T-helper 2 cell treated with Interferon-gamma antibody and Interleukin-4, amounts not matched to agents 100 ng/mL and 5 ng/mL, for 36 hours (primary cell): ENCODE results near the gene TRIM65. TPM values are rescaled to one million over a fixed set of nuclear protein-coding genes. Genes with fewer than 3 reads are reported as not detected.
"Not testable (repeated sequence)": the region's sequence is repeated elsewhere in the genome, so short reads cannot be mapped to it uniquely, and the experiment has no call there.

ENCODE experiments used
- intact Hi-C: fragments of 100-400 bp; cut with micrococcal nuclease; formaldehyde crosslinking; loops from one replicate; pipeline ENCODE4 v1.15.1; 2023
- total RNA-seq: library from RNA; stranded (reverse); gene quantifications from 2 replicates; pipeline ENCODE4 v1.2.3, GENCODE V29; 2022

The TRIM65 gene
- total RNA-seq, 1 donor from 2014 or later: 38.3 TPM

DNA sequence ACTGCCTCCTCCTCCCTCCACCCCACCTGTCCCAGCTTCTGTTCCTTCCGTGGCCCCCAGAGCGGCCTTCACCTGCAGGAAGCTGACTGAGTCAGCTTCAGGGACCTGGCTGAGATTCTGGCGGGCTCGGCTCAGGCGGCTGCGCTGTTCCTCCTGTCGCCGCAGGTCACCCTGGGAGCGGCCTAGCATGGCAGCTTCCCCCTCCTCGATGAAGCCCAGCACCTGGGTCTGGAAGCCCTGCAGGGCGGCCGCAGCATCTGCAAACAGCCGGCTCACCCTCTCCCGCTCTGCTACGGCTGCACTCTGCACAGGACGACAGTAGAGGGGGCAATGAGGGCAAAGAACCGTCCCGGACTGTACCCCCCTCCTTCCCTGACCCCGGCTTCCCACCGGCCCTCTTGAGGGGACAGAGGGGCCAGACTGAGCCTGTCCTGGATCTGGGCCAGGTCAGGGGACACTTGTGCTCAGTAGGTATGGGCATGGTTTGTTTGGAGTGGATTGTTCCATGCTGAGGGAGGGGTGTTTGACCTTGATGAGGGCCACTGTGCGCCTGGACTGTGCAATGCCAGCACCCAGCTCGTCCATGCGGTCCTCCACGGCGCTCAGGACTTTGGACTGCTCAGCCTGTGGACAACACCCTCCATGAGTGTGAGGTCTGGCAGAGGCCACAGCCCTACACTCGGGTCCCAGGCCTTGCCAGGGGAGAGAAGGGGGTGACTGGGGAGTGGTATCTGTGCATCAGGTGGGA is 20.4 kb downstream of the TRIM65 start:
- intact Hi-C loops: loop anchor here (2.0 kb wide), 1 partner anchor 22 kb away; the partner anchor contains the start of gene WBP2

- intact Hi-C loops: loop anchor here (2.0 kb wide), 1 partner anchor 21 kb away; the partner anchor contains the start of gene WBP2
Observed at GRCh38 chr17:75875940-75876189, 20.9 kb downstream of the TRIM65 start.

DNA sequence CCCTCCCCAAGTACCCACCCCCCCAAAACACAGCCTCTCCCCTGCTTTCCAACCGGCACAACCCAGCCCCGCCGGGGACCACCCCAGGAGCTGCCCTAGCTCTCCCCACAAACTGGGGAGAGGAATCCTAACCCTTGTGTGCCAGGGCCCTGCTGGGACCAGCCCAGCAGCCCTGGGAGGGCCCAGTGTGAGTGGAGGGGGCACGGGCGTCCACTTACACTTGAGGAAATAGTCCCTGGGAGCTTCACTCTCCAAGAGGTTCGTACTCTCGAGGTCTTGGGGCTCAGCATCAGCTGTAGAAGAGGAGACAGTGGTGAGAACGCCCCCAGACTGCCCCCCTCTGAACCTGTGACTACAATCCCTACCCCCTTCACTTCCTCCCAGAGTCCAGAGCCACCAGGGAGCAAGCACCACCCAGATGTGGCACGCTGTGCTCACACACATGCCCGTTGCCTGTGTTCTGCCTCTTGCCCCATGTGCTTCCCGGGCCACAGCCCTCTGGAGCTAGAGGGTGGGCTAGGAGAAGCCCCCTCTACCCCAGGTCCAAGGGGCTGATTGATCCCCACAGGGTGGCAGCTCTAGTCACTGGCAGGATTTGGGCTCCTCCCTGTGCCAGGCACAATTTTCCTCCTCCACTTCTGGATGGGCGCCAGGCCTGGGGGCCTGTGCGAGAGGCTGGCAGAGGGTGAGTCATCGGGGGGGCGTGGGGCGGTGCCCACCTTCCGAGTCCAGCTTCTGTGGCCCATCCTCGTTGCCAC is 21.4 kb downstream of the TRIM65 start:
- intact Hi-C loops: no loop called here

DNA sequence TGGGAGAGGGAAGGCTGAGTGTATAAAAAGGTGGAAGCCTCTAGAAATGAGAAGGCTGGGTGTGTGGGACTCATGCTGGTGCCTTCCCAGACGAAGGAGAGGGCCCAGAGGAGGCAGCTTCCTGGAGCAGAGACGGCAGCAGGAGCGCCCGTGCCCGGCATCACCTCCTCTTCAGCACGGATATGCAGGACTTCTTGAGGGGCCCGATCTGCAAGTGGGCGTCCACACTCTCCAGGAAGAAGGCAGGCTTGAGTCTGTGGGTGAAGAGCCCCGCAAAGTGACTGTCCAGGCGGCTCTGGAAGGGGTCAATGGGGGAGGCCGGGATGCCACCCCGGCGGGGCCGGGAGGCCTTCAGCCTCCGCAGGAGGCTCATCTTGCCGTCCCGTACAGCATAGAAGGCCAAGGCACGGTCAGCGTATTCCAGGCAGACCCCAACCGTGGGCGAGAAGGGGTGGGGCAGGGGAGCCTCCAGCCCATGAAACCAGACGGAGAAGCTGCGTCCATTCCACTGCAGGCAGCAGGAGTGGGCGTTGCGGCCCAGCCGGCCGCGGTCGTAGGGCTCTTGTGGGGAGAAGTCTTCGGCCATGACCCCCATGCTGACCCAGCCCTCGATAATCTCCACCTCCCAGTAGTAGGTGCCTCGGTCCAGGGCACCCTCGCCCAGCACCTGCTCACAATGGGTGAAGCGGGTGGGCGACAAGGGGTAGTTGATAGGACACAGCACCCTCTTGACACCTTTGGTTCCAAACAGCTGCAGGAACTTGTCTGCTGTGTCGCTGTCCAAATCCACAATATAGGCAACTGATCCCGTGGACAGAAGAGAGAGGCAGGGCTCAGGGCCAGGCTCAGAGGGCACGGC is 22.2 kb downstream of the TRIM65 start:
- intact Hi-C loops: no loop called here

DNA sequence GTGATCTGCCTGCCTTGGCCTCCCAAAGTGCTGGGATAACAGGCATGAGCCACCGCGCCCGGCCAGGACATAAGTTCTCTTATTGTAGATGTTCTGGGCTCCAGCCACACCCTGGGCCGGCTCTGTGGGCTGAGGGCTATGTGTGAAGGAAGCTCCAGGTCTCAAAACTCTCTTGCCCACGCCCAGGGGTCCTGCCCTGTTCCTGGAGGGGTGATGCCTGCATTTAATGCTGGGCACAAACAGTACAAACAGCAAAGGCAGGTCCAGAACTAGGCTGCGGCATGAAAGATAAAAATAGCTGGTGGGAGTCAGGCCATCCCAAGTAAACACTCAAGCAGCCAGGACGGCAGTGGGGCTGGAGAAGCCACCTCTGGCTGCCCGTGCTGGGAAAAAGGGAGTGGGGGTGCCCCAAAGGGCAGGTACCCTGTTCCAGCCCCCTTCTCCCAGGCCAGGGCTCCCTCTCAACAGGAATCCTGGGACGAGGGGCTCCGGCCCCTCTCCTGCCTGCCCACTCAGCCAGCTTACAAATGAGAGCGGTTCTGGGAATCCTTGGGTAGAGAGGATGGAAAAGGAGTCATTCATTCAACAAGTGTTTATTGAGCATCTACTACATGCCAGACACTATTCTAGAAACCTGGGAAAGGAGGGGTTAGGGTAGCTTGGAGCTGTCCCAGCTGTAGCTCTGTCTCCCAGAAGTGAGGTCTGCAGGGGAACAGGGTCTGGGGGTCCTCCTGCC is 23.0 kb downstream of the TRIM65 start:
- intact Hi-C loops: no loop called here

- intact Hi-C loops: no loop called here
Observed at GRCh38 chr17:75872434-75873351, 24.1 kb downstream of the TRIM65 start.

- intact Hi-C loops: not testable (repeated sequence)
Observed at GRCh38 chr17:75870228-75870627, 26.5 kb downstream of the TRIM65 start.

GRCh38 chr17:75869282-75870141 is 27.2 kb downstream of the TRIM65 start:
- intact Hi-C loops: no loop called here

GRCh38 chr17:75868730-75869281 is 27.9 kb downstream of the TRIM65 start:
- intact Hi-C loops: not testable (repeated sequence)

DNA sequence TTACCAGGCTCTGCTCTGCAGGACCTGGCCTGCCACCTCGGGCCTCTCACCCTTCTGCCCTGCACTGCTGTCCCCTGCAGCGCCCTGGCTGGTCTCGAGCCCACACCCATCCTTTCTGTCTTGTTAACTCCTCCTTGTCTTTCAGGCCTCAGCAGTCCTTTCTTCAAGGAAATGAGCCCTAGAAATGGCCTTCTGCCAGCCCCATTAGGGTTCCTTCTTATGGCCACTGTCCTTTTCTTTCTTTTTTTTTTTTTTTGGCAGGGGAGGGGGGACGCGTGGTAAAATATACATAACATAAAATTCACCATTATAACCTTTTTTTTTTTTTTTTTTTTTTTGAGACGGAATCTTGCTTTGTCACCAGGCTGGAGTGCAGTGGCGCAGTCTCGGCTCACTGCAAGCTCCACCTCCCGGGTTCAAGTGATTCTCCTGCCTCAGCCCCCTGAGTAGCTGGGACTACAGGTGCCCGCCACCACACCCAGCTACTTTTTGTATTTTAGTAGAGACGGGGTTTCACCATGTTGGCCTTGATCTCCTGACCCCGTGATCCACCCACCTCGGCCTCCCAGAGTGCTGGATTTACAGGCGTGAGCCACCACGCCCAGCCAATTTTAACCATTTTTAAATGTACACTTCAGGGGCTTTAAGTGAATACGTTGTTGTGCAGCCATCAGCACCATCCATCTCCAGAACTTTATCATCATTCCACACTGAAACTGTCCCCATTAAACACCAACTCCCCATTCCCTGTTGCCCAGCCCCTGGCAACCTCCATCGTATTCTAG is 31.2 kb downstream of the TRIM65 start:
- intact Hi-C loops: not testable (repeated sequence)

DNA sequence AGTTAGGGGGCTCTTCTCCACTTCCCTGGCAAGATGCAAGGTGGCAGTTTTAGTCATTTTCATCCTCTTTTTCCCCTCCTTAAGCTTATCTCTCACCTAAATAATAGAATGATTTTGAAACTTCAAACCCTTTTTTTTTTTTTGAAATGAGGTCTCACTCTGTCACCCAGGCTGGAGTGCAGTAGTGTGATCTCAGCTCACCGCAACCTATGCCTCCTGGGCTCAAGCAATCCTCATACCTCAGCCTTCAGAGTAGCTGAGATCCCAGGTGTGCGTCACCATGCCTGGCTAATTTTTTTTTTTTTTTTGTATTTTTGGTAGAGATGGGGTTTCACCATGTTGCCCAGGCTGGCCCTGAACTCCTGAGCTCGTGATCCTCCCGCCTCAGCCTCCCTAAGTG is 31.9 kb downstream of the TRIM65 start:
- intact Hi-C loops: not testable (repeated sequence)

DNA sequence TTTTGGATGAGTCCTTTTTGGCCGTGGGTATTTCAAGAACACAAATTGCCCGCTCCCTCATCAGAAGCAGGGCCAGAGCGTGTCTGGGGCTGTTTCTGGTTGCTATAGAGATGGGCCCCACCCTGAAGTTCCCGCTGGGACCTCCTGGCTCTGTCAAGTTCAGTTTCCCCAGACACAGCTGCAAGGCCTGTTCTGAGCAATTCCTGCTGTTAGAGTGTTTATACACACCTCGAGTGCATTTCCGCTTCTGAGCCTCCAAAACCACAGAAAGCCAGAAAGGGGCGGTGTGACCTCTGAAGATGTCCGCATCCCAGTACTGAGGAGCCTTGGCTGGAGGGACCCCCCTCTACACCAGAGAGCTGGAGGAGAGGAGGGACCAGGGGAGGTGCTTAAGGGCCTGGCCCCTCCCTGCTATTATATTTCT is 32.3 kb downstream of the TRIM65 start:
- intact Hi-C loops: no loop called here

DNA sequence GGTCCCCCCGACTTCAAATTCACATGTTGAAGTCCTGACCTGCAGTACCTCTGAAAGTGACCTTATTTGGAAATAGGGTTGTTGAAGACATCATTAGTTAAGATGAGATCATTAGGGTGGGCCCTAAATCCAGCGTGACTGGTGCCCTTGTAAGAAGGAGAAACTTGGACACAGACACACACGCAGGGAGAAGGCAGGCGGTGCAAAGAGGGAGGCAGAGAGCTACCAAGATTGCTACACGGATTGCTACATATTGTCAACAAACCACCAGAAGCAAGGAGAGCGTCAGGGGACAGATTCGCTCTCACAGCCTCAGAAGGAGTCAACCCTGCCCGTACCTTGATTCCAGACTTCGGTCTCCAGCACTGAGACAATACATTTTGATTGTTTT is 34.8 kb downstream of the TRIM65 start:
- intact Hi-C loops: no loop called here

- intact Hi-C loops: loop anchor here (5.0 kb wide), 1 partner anchor 192 kb away; the partner anchor contains the start of genes RECQL5 and SAP30BP
Observed at GRCh38 chr17:75859358-75859757, 37.4 kb downstream of the TRIM65 start.

GRCh38 chr17:75856062-75856756 is 40.5 kb downstream of the TRIM65 start:
- intact Hi-C loops: loop anchor here (5.0 kb wide), 1 partner anchor 189 kb away; the partner anchor contains the start of genes RECQL5 and SAP30BP

GRCh38 chr17:75855310-75856061 is 41.3 kb downstream of the TRIM65 start, which contains the start of gene WBP2:
TSS of gene WBP2 (minus strand) at chr17:75855335. CDS start at chr17:75855297, 38 bp downstream.
- intact Hi-C loops: loop anchor here (1.0 to 5.0 kb wide), 7 partner anchors 11 to 188 kb away; partner anchors contain the start of genes MRPL38, RECQL5, SAP30BP and TRIM65
